ENCODE measurements around the gene CACNA1C.

Gene CACNA1C

DNA sequence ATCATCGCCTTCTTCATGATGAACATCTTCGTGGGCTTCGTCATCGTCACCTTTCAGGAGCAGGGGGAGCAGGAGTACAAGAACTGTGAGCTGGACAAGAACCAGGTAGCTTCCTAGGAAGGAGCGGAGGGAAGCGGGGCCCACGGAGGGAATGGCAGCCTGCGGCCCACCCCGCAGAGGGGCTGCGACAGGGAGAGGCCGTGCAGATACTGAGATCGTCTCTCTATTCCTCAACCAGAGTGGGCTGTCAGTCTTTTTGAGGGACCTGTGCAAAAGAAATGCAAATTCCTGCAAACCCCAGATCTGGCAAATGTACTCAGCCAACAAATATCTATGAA, 555.8 kb downstream of the CACNA1C start:
- Histone ChIP-seq H3K4me1 (ENCODE audit: control insufficient read depth, insufficient read depth, low read length, unreplicated experiment) (peaks cover 6% of the 10 kb centered on the region), H3K4me3 (ENCODE audit: low read depth, low read length) (no peak overlapping the region), H3K36me3 (ENCODE audit: insufficient read depth, low read length) (no peaks in the 10 kb centered on the region), H2AFZ (ENCODE audit: low read length, unreplicated experiment) (no peak overlapping the region), H3K27ac (ENCODE audit: low read depth, low read length) (no peak overlapping the region), H3K79me2 (ENCODE audit: control insufficient read depth, insufficient read depth, low read length, unreplicated experiment) (no peaks in the 10 kb centered on the region), H3K27me3 (ENCODE audit: insufficient read depth, low read length) (no peaks in the 10 kb centered on the region)

DNA sequence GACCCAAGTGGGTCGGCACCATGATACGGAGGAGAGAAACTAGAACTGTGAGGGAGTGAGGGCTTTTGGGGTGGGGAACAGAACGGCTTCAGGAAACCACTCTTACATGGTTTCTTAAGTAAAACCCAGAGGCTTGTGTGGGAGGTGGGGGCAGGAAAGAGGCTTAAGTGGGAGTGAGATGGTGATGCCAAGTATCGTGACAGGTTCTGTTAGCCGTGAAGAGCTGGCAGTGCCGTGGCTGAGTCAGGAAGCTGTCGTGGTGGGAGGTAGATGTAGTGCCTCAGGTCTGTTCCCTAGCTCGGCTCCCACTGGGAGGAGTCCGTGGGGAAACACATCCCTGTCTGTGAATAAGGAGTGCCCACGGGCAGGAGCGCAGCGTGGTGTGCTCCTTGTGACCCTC, 556.2 kb downstream of the CACNA1C start:
- H3K36me3 ChIP-seq (ENCODE audit: insufficient read depth, low read length), result no peaks in the 10 kb centered on the region
- H2AFZ ChIP-seq (ENCODE audit: low read length, unreplicated experiment), result no peak overlapping the region
- no peak overlapping the region for H3K27ac ChIP-seq (ENCODE audit: low read depth, low read length)
- peaks cover 8% of the 10 kb centered on the region for H3K4me1 ChIP-seq (ENCODE audit: control insufficient read depth, insufficient read depth, low read length, unreplicated experiment)
- no peaks in the 10 kb centered on the region for H3K79me2 ChIP-seq (ENCODE audit: control insufficient read depth, insufficient read depth, low read length, unreplicated experiment)
- H3K27me3 ChIP-seq (ENCODE audit: insufficient read depth, low read length), result no peaks in the 10 kb centered on the region
- no peak overlapping the region for H3K4me3 ChIP-seq (ENCODE audit: low read depth, low read length)

DNA sequence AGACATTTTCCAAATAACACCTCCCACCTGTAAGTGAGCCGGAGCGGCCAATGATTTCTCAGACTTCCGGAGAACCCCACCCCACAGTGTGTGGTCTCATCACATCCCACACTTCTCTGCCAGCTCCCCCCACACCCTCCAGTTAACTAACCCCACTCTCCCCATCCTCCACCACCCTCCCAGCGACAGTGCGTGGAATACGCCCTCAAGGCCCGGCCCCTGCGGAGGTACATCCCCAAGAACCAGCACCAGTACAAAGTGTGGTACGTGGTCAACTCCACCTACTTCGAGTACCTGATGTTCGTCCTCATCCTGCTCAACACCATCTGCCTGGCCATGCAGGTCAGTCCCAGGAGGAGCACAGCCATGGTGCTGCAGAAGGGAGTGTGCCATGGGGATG, 557.6 kb downstream of the CACNA1C start:
- Histone ChIP-seq H3K4me3 (ENCODE audit: low read depth, low read length) (no peak overlapping the region), H3K27ac (ENCODE audit: low read depth, low read length) (no peak overlapping the region), H3K27me3 (ENCODE audit: insufficient read depth, low read length) (no peaks in the 10 kb centered on the region)

DNA sequence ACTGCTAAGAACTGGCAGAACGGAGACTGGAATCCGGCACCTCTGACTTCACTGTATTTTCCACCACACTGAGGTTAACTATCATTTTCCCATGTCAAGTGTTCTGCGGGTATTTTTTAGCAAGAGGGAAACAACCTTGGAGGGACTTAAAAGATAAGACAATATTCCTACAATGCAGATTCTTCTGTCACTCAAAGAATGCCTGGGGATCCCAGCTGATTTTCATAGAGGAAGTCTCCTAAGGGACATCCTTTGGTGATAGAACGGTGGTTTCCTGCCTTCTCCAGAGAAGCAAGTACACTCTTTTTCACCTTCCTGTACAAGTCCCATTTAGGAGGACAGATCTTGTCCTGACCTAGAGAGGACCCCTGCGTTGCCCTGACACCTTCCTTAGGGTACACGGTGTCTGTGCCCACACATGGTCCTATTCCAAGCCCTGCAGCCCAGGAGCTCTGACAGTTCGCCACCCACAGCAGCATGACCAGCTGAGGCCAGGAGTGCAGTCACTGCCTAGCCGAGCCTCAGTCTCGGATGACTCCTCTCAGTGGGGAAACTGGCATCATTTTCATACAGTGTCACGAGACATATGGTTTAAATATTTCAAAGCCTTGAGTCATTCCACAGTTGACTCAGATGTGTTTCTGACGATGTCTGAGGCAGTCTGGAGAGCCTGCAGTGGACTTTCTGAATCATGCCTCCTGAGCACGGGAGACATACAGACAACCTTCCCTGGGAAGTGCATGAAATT, 560.7 kb downstream of the CACNA1C start:
- Histone ChIP-seq H3K27ac (ENCODE audit: low read depth, low read length) (peak overlapping the region; percentile 57), H3K79me2 (ENCODE audit: control insufficient read depth, insufficient read depth, low read length, unreplicated experiment) (no peaks in the 10 kb centered on the region), H3K36me3 (ENCODE audit: insufficient read depth, low read length) (no peaks in the 10 kb centered on the region), H2AFZ (ENCODE audit: low read length, unreplicated experiment) (peak overlapping the region; percentile 33), H3K4me3 (ENCODE audit: low read depth, low read length) (peak overlapping the region; percentile 34; the same call in 1 of the 2 replicates), H3K4me1 (ENCODE audit: control insufficient read depth, insufficient read depth, low read length, unreplicated experiment) (peaks cover 14% of the 10 kb centered on the region), H3K27me3 (ENCODE audit: insufficient read depth, low read length) (no peaks in the 10 kb centered on the region)

More for the DNA sequence above, 557.6 kb downstream of the CACNA1C start:
- H2AFZ ChIP-seq (ENCODE audit: low read length, unreplicated experiment), result no peak overlapping the region
- no peaks in the 10 kb centered on the region for H3K79me2 ChIP-seq (ENCODE audit: control insufficient read depth, insufficient read depth, low read length, unreplicated experiment)
- H3K4me1 ChIP-seq (ENCODE audit: control insufficient read depth, insufficient read depth, low read length, unreplicated experiment), result peaks cover 14% of the 10 kb centered on the region
- H3K36me3 ChIP-seq (ENCODE audit: insufficient read depth, low read length), result no peaks in the 10 kb centered on the region

DNA sequence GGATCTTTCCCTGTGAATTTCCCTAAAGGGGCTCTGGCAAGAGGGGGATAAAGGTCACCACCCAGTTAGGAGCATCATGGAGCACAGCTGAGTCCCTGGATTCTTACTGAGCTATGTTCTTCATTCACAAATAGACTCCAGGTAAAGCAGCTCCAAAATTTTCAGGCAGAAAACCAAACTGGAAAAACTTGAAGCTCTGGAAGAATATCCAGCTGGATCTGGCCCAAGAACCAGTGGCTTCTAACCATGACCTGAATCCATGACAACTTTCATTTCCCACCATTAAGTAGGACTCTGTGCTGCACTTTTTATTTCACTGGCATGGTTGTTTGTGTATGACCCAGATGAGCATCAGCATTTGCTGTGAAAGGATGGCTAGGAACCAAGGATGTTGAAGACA, 561.6 kb downstream of the CACNA1C start:
- Histone ChIP-seq H3K4me1 (ENCODE audit: control insufficient read depth, insufficient read depth, low read length, unreplicated experiment) (peaks cover 14% of the 10 kb centered on the region), H3K36me3 (ENCODE audit: insufficient read depth, low read length) (no peaks in the 10 kb centered on the region), H3K4me3 (ENCODE audit: low read depth, low read length) (no peak overlapping the region), H3K79me2 (ENCODE audit: control insufficient read depth, insufficient read depth, low read length, unreplicated experiment) (no peaks in the 10 kb centered on the region), H2AFZ (ENCODE audit: low read length, unreplicated experiment) (no peak overlapping the region), H3K27me3 (ENCODE audit: insufficient read depth, low read length) (no peaks in the 10 kb centered on the region), H3K27ac (ENCODE audit: low read depth, low read length) (peak overlapping the region; percentile 31; the same call in 1 of the 2 replicates)

DNA sequence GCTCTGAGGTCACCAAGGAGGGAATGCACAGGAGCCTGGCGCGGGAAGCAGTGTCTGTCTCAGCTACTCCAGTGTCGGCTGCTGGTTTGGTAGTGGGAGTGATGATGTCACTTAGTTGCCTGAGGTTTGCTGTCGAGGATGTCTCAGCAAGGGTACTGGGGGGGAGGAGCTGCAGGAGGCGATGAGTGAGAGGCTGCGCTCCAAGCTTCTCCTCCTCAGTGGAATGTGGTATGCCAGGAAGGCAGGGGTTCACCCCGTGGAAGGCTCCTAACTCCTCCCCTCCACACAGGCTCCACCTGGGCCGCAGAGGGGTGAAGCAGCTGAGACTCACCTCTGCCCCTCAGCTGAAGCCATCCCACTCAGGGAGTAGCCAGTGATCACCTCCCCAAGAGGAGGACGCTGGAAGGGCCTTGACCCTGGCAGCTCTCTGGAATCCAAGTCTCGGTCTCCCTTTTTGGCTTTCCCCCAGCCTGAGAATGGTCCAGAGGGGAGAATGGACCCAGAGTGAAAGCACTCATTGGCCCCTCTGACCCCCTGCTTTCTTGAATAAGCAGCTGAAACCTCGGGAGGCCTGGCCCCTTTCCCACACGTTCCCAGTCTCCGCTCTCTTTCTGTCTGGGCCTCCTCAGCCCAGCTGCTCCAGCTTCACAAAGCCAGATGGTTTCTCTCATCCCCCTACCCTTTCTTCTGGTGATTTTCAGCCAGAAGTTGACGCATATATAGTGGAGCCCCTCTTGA, 563.0 kb downstream of the CACNA1C start:
- Histone ChIP-seq H3K4me1 (ENCODE audit: control insufficient read depth, insufficient read depth, low read length, unreplicated experiment) (peaks cover 14% of the 10 kb centered on the region), H3K79me2 (ENCODE audit: control insufficient read depth, insufficient read depth, low read length, unreplicated experiment) (no peaks in the 10 kb centered on the region), H3K27me3 (ENCODE audit: insufficient read depth, low read length) (0 out of 2 replicates have a peak, but pooled peaks cover 4% of the 10 kb centered on the region), H3K27ac (ENCODE audit: low read depth, low read length) (no peak overlapping the region), H3K4me3 (ENCODE audit: low read depth, low read length) (no peak overlapping the region), H2AFZ (ENCODE audit: low read length, unreplicated experiment) (no peak overlapping the region), H3K36me3 (ENCODE audit: insufficient read depth, low read length) (no peaks in the 10 kb centered on the region)

DNA sequence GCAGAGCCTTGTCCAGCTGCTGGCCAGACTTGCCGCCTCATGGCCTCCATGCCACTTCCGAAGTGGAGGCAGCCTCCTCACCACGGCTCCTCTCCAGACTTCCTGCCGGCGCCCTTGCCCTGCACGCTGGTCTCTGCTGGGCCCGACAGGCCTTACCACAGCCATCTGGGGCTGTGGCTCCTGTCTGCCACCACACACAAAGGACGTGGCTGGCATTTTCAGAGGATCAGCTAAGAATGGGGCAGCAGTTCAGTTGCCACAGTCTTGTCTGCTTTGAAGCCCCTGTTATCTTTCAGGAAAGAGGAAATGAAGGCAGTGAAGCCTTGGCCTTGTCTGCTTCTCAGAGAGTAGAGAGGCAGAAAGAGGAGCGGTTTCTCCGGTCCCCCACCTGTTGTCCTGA, 564.0 kb downstream of the CACNA1C start:
- Histone ChIP-seq H3K4me1 (ENCODE audit: control insufficient read depth, insufficient read depth, low read length, unreplicated experiment) (peaks cover 14% of the 10 kb centered on the region), H3K36me3 (ENCODE audit: insufficient read depth, low read length) (no peaks in the 10 kb centered on the region), H3K79me2 (ENCODE audit: control insufficient read depth, insufficient read depth, low read length, unreplicated experiment) (no peaks in the 10 kb centered on the region), H2AFZ (ENCODE audit: low read length, unreplicated experiment) (no peak overlapping the region), H3K27ac (ENCODE audit: low read depth, low read length) (no peak overlapping the region), H3K4me3 (ENCODE audit: low read depth, low read length) (no peak overlapping the region), H3K27me3 (ENCODE audit: insufficient read depth, low read length) (0 out of 2 replicates have a peak, but pooled peaks cover 5% of the 10 kb centered on the region)

DNA sequence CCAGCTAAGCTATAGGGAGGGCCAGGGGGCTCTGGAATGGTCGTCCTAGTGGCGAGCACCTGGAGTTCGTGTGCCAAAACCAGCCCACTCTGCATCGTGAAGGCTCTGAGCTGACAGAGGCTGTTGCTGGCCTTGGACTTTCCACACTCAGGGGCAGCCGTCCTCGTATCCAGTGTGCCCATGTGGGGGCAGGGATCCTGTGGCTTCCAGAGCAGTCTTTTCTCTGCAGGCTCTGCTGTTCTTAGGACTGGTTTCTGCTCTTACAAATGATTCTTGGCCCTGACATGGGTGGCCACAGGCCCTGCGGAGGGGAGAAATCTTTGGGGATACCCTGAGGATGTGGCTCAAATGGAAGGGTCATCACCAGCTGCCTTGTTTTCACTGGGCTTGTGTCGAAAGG, 564.6 kb downstream of the CACNA1C start:
- H2AFZ ChIP-seq (ENCODE audit: low read length, unreplicated experiment), result no peak overlapping the region
- no peaks in the 10 kb centered on the region for H3K36me3 ChIP-seq (ENCODE audit: insufficient read depth, low read length)
- 0 out of 2 replicates have a peak, but pooled peaks cover 5% of the 10 kb centered on the region for H3K27me3 ChIP-seq (ENCODE audit: insufficient read depth, low read length)
- peaks cover 14% of the 10 kb centered on the region for H3K4me1 ChIP-seq (ENCODE audit: control insufficient read depth, insufficient read depth, low read length, unreplicated experiment)
- no peak overlapping the region for H3K4me3 ChIP-seq (ENCODE audit: low read depth, low read length)
- no peaks in the 10 kb centered on the region for H3K79me2 ChIP-seq (ENCODE audit: control insufficient read depth, insufficient read depth, low read length, unreplicated experiment)
- no peak overlapping the region for H3K27ac ChIP-seq (ENCODE audit: low read depth, low read length)

DNA sequence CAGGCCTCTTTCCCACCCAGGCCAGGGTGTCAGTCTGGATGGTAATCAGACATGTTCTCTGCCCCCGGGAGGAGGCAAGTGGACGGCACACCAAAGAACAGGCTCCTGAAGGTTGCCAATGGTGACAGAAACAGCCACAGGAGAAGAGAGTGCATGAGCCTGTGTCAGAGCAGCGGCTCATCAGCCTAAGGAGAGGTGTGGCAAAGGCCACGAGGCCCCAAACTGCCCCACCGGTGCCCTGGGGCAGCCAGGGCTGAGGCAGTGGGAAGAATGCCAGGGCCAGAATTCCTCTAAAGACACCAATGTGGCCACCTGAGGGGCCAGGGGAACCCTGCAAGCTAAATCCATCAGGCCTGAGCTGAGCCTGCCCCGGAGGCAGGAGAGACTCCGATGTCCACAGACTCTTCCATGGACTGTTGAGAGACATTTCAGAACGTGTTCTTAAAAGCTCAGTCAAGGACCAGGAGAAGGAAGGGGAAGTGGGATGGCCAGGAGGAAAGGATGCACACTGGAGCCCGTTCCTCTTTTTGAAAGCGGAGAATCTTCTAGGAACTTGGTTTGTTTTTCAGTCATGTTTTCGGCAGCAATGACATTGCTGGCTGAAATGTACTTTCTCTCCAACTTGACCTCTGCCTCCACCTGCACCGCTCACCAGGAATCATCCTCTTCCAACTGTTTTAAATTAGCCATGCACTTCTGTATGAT, 565.7 kb downstream of the CACNA1C start:
- no peak overlapping the region for H3K4me3 ChIP-seq (ENCODE audit: low read depth, low read length)

DNA sequence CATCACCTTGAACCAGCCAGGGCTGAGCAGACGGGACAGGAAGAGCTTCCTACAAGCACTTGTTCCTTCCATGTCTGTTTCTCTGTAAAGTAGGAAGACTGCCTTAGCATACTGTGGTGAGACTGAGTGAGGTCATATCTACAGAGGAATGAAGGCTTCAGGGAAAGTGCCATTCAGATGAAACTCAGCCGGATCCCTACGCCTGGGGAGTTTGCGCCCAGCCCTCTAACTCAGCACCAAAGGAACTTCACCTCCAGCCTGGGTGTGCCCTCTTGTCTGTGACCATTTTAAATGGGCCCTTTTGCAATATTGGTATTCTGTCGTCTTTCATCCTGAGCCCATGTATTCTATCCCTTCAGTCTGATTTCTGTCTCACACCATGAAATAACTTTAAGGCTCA, 566.3 kb downstream of the CACNA1C start:
- no peak overlapping the region for H3K27ac ChIP-seq (ENCODE audit: low read depth, low read length)
- H3K4me1 ChIP-seq (ENCODE audit: control insufficient read depth, insufficient read depth, low read length, unreplicated experiment), result peaks cover 5% of the 10 kb centered on the region
- no peaks in the 10 kb centered on the region for H3K36me3 ChIP-seq (ENCODE audit: insufficient read depth, low read length)
- no peak overlapping the region for H2AFZ ChIP-seq (ENCODE audit: low read length, unreplicated experiment)
- 0 out of 2 replicates have a peak, but pooled peaks cover 5% of the 10 kb centered on the region for H3K27me3 ChIP-seq (ENCODE audit: insufficient read depth, low read length)
- H3K4me3 ChIP-seq (ENCODE audit: low read depth, low read length), result no peak overlapping the region
- H3K79me2 ChIP-seq (ENCODE audit: control insufficient read depth, insufficient read depth, low read length, unreplicated experiment), result no peaks in the 10 kb centered on the region

More for the DNA sequence above, 565.7 kb downstream of the CACNA1C start:
- Histone ChIP-seq H3K27me3 (ENCODE audit: insufficient read depth, low read length) (0 out of 2 replicates have a peak, but pooled peaks cover 5% of the 10 kb centered on the region), H3K79me2 (ENCODE audit: control insufficient read depth, insufficient read depth, low read length, unreplicated experiment) (no peaks in the 10 kb centered on the region), H3K27ac (ENCODE audit: low read depth, low read length) (no peak overlapping the region), H3K4me1 (ENCODE audit: control insufficient read depth, insufficient read depth, low read length, unreplicated experiment) (peaks cover 9% of the 10 kb centered on the region), H2AFZ (ENCODE audit: low read length, unreplicated experiment) (no peak overlapping the region), H3K36me3 (ENCODE audit: insufficient read depth, low read length) (no peaks in the 10 kb centered on the region)
